Common myeloid progenitor, CD34-positive (primary cell): Measurements from ENCODE around the gene NR6A1.

Experiments used
- CTCF ChIA-PET: fragments of 350-600 bp; sonication (Branson Sonifier 250); formaldehyde crosslinking; loops from one replicate; lab custom pipeline; 2021; ENCODE audit warnings: antibody characterized with exemption; lab: Charles Lee
- POLR2A ChIA-PET: fragments of 350-600 bp; sonication (Branson Sonifier 250); formaldehyde crosslinking; loops from one replicate; lab custom pipeline; 2021; ENCODE audit warnings: antibody characterized with exemption; lab: Charles Lee
- DNase-seq, 3 donors: peaks; one replicate each; pipeline versions ENCODE4 v3.0.0 to v3.0.0-alpha.2; 2013
- H3K27ac ChIP-seq, 2 experiments: 1 replicate in 1 of 2; 2 replicates in 1 of 2; pipeline ENCODE4 v1.7.0; 2013; ENCODE audit warnings: inconsistent platforms in 2 of 2, low read length in 2 of 2, mild to moderate bottlenecking in 2 of 2, low read depth in 1 of 2, moderate library complexity in 1 of 2; ENCODE audit not compliant: severe bottlenecking in 2 of 2, insufficient read depth in 1 of 2, poor library complexity in 1 of 2
- H3K27me3 ChIP-seq, 5 experiments: replicated peaks in 2 of 5; 1 replicate in 3 of 5; 2 replicates in 2 of 5; pipeline versions ENCODE4 v1.6.1 to v1.7.0; 2013; ENCODE audit warnings: low read length in 4 of 5, mild to moderate bottlenecking in 2 of 5, moderate library complexity in 2 of 5, inconsistent platforms in 1 of 5; ENCODE audit not compliant: insufficient read depth in 5 of 5, control insufficient read depth in 4 of 5
- H3K36me3 ChIP-seq, 4 experiments: 1 replicate in 2 of 4; 2 replicates in 2 of 4; pipeline versions ENCODE4 v1.6.1 to v1.7.0; 2013; ENCODE audit warnings: low read length in 3 of 4, control low read depth in 1 of 4, mild to moderate bottlenecking in 1 of 4; ENCODE audit not compliant: control insufficient read depth in 4 of 4, insufficient read depth in 4 of 4
- H3K4me1 ChIP-seq, 4 experiments: 1 replicate in 3 of 4; 2 replicates in 1 of 4; pipeline versions ENCODE4 v1.6.1 to v1.7.1; 2013; ENCODE audit warnings: low read length in 3 of 4, mild to moderate bottlenecking in 3 of 4, control low read depth in 1 of 4, inconsistent platforms in 1 of 4, moderate library complexity in 1 of 4; ENCODE audit not compliant: control insufficient read depth in 4 of 4, insufficient read depth in 4 of 4; ENCODE audit errors: control extremely low read depth in 1 of 4
- H3K4me3 ChIP-seq, 7 experiments: 1 replicate in 4 of 7; 2 replicates in 3 of 7; pipeline versions ENCODE4 v1.5.1 to v1.7.0; 2013; ENCODE audit warnings: mild to moderate bottlenecking in 7 of 7, low read length in 6 of 7, moderate library complexity in 6 of 7, inconsistent platforms in 2 of 7, low read depth in 2 of 7, control low read depth in 1 of 7; ENCODE audit not compliant: insufficient read depth in 4 of 7, control insufficient read depth in 1 of 7; ENCODE audit errors: extremely low read depth in 1 of 7
- H3K9me3 ChIP-seq, 5 experiments: 1 replicate in 4 of 5; 2 replicates in 1 of 5; pipeline versions ENCODE4 v1.6.1 to v1.7.1; 2013; ENCODE audit warnings: low read length in 4 of 5, mild to moderate bottlenecking in 2 of 5, inconsistent platforms in 1 of 5, low read depth in 1 of 5, moderate library complexity in 1 of 5; ENCODE audit not compliant: control insufficient read depth in 4 of 5, insufficient read depth in 2 of 5; ENCODE audit errors: control extremely low read depth in 1 of 5
- WGBS: methylation state at CpG from one replicate; pipeline ENCODE4 v1.1.5; 2013; ENCODE audit not compliant: insufficient coverage; 5-methylcytosine and 5-hydroxymethylcytosine counted together

Gene NR6A1

GRCh38 chr9:124518116-124518515, 253.0 kb downstream of the NR6A1 start:
- no peak overlapping the region for H3K27ac ChIP-seq
- no peaks in the 10 kb centered on the region for H3K9me3 ChIP-seq
- no peak overlapping the region for H3K4me3 ChIP-seq
- WGBS: 99% methylated on average over 6 of the region's 7 CpGs
- DNase-seq: no peak
- H3K27me3 ChIP-seq: no peaks in the 10 kb centered on the region
- peaks cover 2 to 19% (median 17%) of the 10 kb centered on the region in 4 experiments for H3K4me1 ChIP-seq
- POLR2A ChIA-PET: no interaction called here
- CTCF ChIA-PET: interaction anchor here (1.0 to 1.1 kb wide), 2 partner anchors 15 to 18 kb away, joined by 3 read pairs; no protein-coding TSS in a partner anchor
- peaks cover 2 to 26% (median 20%) of the 10 kb centered on the region in 4 experiments for H3K36me3 ChIP-seq

GRCh38 chr9:124517600-124517999, 253.5 kb downstream of the NR6A1 start:
- H3K4me1 ChIP-seq: peaks cover 2 to 24% (median 22%) of the 10 kb centered on the region in 4 experiments
- H3K27me3 ChIP-seq: no peaks in the 10 kb centered on the region
- no CpG with 5 or more reads among the region's 5 CpGs for WGBS
- peaks cover 2 to 24% (median 18%) of the 10 kb centered on the region in 4 experiments for H3K36me3 ChIP-seq
- H3K27ac ChIP-seq: no peak overlapping the region
- no peak for DNase-seq
- no peaks in the 10 kb centered on the region for H3K9me3 ChIP-seq
- ChIA-PET CTCF (interaction anchor here (0.6 to 1.1 kb wide), 4 partner anchors 15 to 740 kb away, joined by 3 to 4 read pairs (median 3); no protein-coding TSS in a partner anchor), POLR2A (no interaction called here)
- H3K4me3 ChIP-seq: no peak overlapping the region

GRCh38 chr9:124514874-124515273, 256.2 kb downstream of the NR6A1 start:
- CTCF ChIA-PET: interaction anchor here (0.9 to 2.6 kb wide), 3 partner anchors 14 to 63 kb away, joined by 3 to 15 read pairs (median 3); no protein-coding TSS in a partner anchor

GRCh38 chr9:124514125-124514524, 257.0 kb downstream of the NR6A1 start:
- no peak overlapping the region for H3K27ac ChIP-seq
- H3K36me3 ChIP-seq: peaks cover 0 to 4% (median 0%) of the 10 kb centered on the region in 4 experiments
- no peaks in the 10 kb centered on the region for H3K9me3 ChIP-seq
- POLR2A ChIA-PET: no interaction called here
- peaks cover 2 to 45% (median 35%) of the 10 kb centered on the region in 4 experiments for H3K4me1 ChIP-seq
- no peaks in the 10 kb centered on the region for H3K27me3 ChIP-seq
- peak in 1 of 3 donors; percentile 24 for DNase-seq
- CTCF ChIA-PET: interaction anchor here (1.1 to 2.6 kb wide), 3 partner anchors 13 to 329 kb away, joined by 5 to 15 read pairs (median 5); no protein-coding TSS in a partner anchor
- 77% methylated on average over 4 of the region's 4 CpGs for WGBS
- no peak overlapping the region for H3K4me3 ChIP-seq

More at GRCh38 chr9:124514874-124515273, 256.2 kb downstream of the NR6A1 start:
- no peaks in the 10 kb centered on the region for H3K9me3 ChIP-seq
- POLR2A ChIA-PET: no interaction called here
- no peak for DNase-seq
- WGBS: 97% methylated on average over 4 of the region's 5 CpGs
- peaks cover 2 to 45% (median 35%) of the 10 kb centered on the region in 4 experiments for H3K4me1 ChIP-seq
- H3K27me3 ChIP-seq: no peaks in the 10 kb centered on the region
- no peak overlapping the region for H3K27ac ChIP-seq
- peaks cover 0 to 4% (median 2%) of the 10 kb centered on the region in 4 experiments for H3K36me3 ChIP-seq
- H3K4me3 ChIP-seq: no peak overlapping the region

GRCh38 chr9:124513376-124513994, 257.6 kb downstream of the NR6A1 start:
- Histone ChIP-seq H3K4me3 (peak overlapping the region in 2 of 7 experiments; percentile 10 to 41), H3K4me1 (peaks cover 2 to 45% (median 35%) of the 10 kb centered on the region in 4 experiments), H3K9me3 (no peaks in the 10 kb centered on the region), H3K27ac (no peak overlapping the region), H3K27me3 (no peaks in the 10 kb centered on the region), H3K36me3 (peaks cover 0 to 4% (median 0%) of the 10 kb centered on the region in 4 experiments)
- 0% methylated on average over 2 of the region's 5 CpGs for WGBS
- peak in 2 of 3 donors; percentile 45 to 51 for DNase-seq
- CTCF ChIA-PET: interaction anchor here (1.0 to 2.6 kb wide), 4 partner anchors 14 to 330 kb away, joined by 3 to 15 read pairs (median 5); no protein-coding TSS in a partner anchor
- POLR2A ChIA-PET: no interaction called here

GRCh38 chr9:124512806-124513204, 258.3 kb downstream of the NR6A1 start:
- ChIA-PET CTCF (interaction anchor here (0.7 to 2.6 kb wide), 4 partner anchors 14 to 26 kb away, joined by 3 to 15 read pairs (median 3); no protein-coding TSS in a partner anchor), POLR2A (no interaction called here)
- peak in 1 of 3 donors; percentile 35 for DNase-seq
- H3K27me3 ChIP-seq: no peaks in the 10 kb centered on the region
- peak overlapping the region in 1 of 7 experiments; percentile 10 for H3K4me3 ChIP-seq
- H3K36me3 ChIP-seq: peaks cover 0 to 4% (median 0%) of the 10 kb centered on the region in 4 experiments
- H3K4me1 ChIP-seq: peaks cover 2 to 51% (median 35%) of the 10 kb centered on the region in 4 experiments
- H3K27ac ChIP-seq: no peak overlapping the region
- WGBS: 26% methylated on average over 8 of the region's 9 CpGs
- no peaks in the 10 kb centered on the region for H3K9me3 ChIP-seq
